A673 (cell line): ENCODE data around the gene EFCAB6.

Experiments used
- CTCF ChIP-seq: fragments of 300-800, 200-600 bp; sonication (generic); conservative IDR thresholded peaks from 2 replicates; pipeline ENCODE4 v1.5.1; 2017; ENCODE audit warnings: low read depth, mild to moderate bottlenecking, antibody characterized with exemption, low read length, moderate library complexity, mixed read lengths
- EZH2 ChIP-seq: fragments of 200-600 bp; sonication (generic); IDR thresholded peaks from 2 replicates; pipeline ENCODE4 v1.6.1; 2017; ENCODE audit warnings: borderline replicate concordance, low read depth, mild to moderate bottlenecking, mixed read lengths, antibody characterized with exemption, low read length; ENCODE audit not compliant: poor library complexity, severe bottlenecking

GRCh38 chr22:43838161-43838560 is 26.1 kb upstream of the EFCAB6 start:
- TF ChIP-seq CTCF: no peak
- TF ChIP-seq EZH2: no peak
